ENCODE measurements around the gene SMAD6. TPM values are rescaled to one million over a fixed set of nuclear protein-coding genes. Genes with fewer than 3 reads are reported as not detected.

SMAD6 gene
- total RNA-seq, 2 donors from 2014 or later = 190 to 213 TPM

DNA sequence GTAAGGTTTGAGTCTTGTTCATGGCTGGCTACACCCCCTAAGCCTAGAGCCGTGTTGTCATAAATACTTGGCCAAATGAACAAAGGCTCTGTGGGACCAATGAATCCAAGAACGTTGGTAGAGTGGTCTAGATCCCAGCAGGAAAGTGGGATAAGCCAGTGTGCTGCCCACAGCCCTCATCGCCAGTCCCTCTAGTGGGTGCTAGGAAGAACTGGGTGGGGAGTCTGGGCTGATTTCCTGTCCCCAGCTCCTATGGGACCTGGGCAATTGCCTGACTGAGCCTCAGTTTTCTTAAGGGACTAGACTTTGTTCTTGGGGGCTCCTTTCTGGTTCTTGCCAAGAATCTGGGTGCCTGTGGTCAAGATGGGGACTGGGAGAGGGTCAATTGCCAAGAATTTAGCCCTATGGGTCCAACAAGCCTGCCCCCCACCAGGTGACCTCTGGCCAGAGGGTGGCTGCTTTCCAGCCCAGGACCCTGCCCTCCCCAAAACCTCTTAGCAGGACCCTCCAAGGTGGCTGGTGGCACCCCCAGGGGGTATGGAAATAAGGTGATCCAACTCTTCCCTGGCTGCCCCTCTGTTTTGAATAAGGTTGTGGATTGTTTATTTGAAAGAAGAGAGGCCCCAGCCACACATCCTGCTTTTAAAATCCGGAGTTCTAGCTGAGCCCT is 42.7 kb downstream of the SMAD6 start:
- H3K9ac ChIP-seq (ENCODE audit: extremely low read depth, low read length, poor library complexity, severe bottlenecking) = no peak overlapping the region
- H3K9me3 ChIP-seq (ENCODE audit: control insufficient read depth, low read length) = no peaks in the 10 kb centered on the region
- 78 to 86% methylated on average over 3 to 4 of the region's 4 CpGs for WGBS, 2 experiments (ENCODE audit: insufficient coverage in 1 of 2, insufficient read length in 1 of 2)
- peaks cover 51% of the 10 kb centered on the region for H3K36me3 Mint-ChIP-seq (ENCODE audit: low read depth)
- H3K27me3 Mint-ChIP-seq (ENCODE audit: insufficient read depth) = no peaks in the 10 kb centered on the region
- H3K27ac Mint-ChIP-seq = peak overlapping the region; percentile 90
- peaks cover 68% of the 10 kb centered on the region for H3K36me3 ChIP-seq (ENCODE audit: control insufficient read depth, insufficient read depth, low read length)
- TF ChIP-seq, protein P1, sequence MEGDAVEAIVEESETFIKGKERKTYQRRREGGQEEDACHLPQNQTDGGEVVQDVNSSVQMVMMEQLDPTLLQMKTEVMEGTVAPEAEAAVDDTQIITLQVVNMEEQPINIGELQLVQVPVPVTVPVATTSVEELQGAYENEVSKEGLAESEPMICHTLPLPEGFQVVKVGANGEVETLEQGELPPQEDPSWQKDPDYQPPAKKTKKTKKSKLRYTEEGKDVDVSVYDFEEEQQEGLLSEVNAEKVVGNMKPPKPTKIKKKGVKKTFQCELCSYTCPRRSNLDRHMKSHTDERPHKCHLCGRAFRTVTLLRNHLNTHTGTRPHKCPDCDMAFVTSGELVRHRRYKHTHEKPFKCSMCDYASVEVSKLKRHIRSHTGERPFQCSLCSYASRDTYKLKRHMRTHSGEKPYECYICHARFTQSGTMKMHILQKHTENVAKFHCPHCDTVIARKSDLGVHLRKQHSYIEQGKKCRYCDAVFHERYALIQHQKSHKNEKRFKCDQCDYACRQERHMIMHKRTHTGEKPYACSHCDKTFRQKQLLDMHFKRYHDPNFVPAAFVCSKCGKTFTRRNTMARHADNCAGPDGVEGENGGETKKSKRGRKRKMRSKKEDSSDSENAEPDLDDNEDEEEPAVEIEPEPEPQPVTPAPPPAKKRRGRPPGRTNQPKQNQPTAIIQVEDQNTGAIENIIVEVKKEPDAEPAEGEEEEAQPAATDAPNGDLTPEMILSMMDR (conservative IDR thresholded peaks at IDR 0.05) = peak; percentile 50
- peaks cover 62% of the 10 kb centered on the region for H3K4me1 Mint-ChIP-seq
- peak overlapping the region; percentile 25 for H3K4me3 Mint-ChIP-seq
- H3K27me3 ChIP-seq (ENCODE audit: control insufficient read depth, insufficient read depth, low read length, poor library complexity, severe bottlenecking) = no peaks in the 10 kb centered on the region
- no peak overlapping the region for H3K4me3 ChIP-seq (ENCODE audit: low read length)
- H3K27ac ChIP-seq (ENCODE audit: low read depth, low read length) = no peak overlapping the region
- no peaks in the 10 kb centered on the region for H3K9me3 Mint-ChIP-seq
- no peak for DNase-seq
- H3K4me1 ChIP-seq (ENCODE audit: control insufficient read depth, insufficient read depth, low read length) = peaks cover 33% of the 10 kb centered on the region

DNA sequence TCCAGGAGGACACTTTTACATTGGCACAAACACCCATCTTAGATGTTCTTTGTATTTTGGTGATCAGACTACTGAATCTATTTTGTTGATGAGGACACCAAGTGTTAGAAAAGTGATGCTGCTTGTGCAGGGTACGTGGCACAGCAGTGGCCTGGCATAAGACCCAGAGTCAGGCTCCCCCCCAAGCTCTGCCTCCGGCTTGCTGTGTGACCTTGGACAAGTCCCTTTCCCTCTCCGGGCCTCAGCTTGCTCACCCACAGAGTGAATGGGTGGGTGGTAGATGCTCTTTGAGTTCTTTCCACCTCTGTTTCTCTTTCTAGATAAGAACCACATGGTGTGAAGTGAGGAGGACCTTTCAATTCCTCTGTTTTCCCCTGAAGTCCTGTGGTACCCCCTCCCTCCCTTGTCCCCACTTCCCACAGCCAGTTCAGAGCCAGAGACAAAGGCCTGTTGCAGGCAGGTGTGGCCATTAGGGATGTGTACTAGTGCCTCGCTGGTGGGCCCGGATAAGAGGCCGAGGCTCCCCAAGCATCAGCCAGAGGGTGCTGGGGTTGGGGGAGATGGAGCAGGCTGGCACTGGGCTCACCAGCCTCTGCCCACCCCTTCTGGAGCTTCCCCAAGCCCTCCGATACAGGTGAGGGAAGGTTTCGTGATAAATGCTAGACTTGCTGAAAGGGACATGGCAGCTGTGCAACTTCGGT is 43.6 kb downstream of the SMAD6 start:
- Mint-ChIP-seq H3K4me3 (peak overlapping the region; percentile 25), H3K4me1 (peaks cover 71% of the 10 kb centered on the region), H3K27me3 (ENCODE audit: insufficient read depth) (no peaks in the 10 kb centered on the region), H3K27ac (peak overlapping the region; percentile 90), H3K9me3 (no peaks in the 10 kb centered on the region), H3K36me3 (ENCODE audit: low read depth) (peaks cover 51% of the 10 kb centered on the region)
- H3K9ac ChIP-seq (ENCODE audit: extremely low read depth, low read length, poor library complexity, severe bottlenecking) = no peak overlapping the region
- H3K4me3 ChIP-seq (ENCODE audit: low read length) = no peak overlapping the region
- DNase-seq = no peak
- peaks cover 73% of the 10 kb centered on the region for H3K36me3 ChIP-seq (ENCODE audit: control insufficient read depth, insufficient read depth, low read length)
- H3K4me1 ChIP-seq (ENCODE audit: control insufficient read depth, insufficient read depth, low read length) = peaks cover 33% of the 10 kb centered on the region
- WGBS, 2 experiments (ENCODE audit: insufficient coverage in 1 of 2, insufficient read length in 1 of 2) = 88 to 95% methylated on average over 2 to 9 of the region's 9 CpGs
- H3K9me3 ChIP-seq (ENCODE audit: control insufficient read depth, low read length) = no peaks in the 10 kb centered on the region
- TF ChIP-seq, protein P1 (conservative IDR thresholded peaks at IDR 0.05) = no peak
- peak overlapping the region; percentile 64 for H3K27ac ChIP-seq (ENCODE audit: low read depth, low read length)
- no peaks in the 10 kb centered on the region for H3K27me3 ChIP-seq (ENCODE audit: control insufficient read depth, insufficient read depth, low read length, poor library complexity, severe bottlenecking)

DNA sequence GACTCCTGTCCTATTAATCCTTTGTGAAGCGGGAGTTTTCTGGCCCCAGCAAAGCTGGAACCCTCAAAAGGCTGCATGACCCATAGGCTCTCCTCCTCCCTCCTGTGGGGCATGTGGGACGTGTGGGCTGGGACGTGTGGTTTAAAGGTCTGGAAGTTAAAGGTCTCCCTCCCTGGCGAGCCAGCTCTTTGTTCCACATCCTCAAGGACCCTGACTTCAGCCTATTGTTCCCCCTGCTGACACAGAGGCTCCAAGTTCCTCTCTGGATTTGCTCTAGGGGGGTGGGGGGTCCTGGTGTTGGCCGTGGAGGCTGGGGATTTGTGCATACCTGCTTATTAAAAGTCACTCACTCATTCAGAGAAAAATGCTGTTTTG is 44.2 kb downstream of the SMAD6 start:
- Histone ChIP-seq H3K36me3 (ENCODE audit: control insufficient read depth, insufficient read depth, low read length) (peaks cover 71% of the 10 kb centered on the region), H3K4me1 (ENCODE audit: control insufficient read depth, insufficient read depth, low read length) (peaks cover 33% of the 10 kb centered on the region), H3K27ac (ENCODE audit: low read depth, low read length) (peak overlapping the region; percentile 64), H3K27me3 (ENCODE audit: control insufficient read depth, insufficient read depth, low read length, poor library complexity, severe bottlenecking) (no peaks in the 10 kb centered on the region), H3K9me3 (ENCODE audit: control insufficient read depth, low read length) (no peaks in the 10 kb centered on the region), H3K9ac (ENCODE audit: extremely low read depth, low read length, poor library complexity, severe bottlenecking) (no peak overlapping the region), H3K4me3 (ENCODE audit: low read length) (no peak overlapping the region)
- Mint-ChIP-seq H3K9me3 (no peaks in the 10 kb centered on the region), H3K27ac (peak overlapping the region; percentile 85), H3K27me3 (ENCODE audit: insufficient read depth) (no peaks in the 10 kb centered on the region), H3K36me3 (ENCODE audit: low read depth) (peaks cover 51% of the 10 kb centered on the region), H3K4me3 (no peak overlapping the region), H3K4me1 (peaks cover 71% of the 10 kb centered on the region)
- TF ChIP-seq, protein P1 (conservative IDR thresholded peaks at IDR 0.05) = no peak
- 45 to 74% methylated on average over 2 to 3 of the region's 5 CpGs for WGBS, 2 experiments (ENCODE audit: insufficient coverage in 1 of 2, insufficient read length in 1 of 2)
- DNase-seq = no peak
